Measurements from ENCODE around the gene SLC25A22.

- TF ChIP-seq EP300 (IDR thresholded peaks at IDR 0.05; ENCODE audit: low read depth) = no peak
- TF ChIP-seq CTCF (IDR thresholded peaks at IDR 0.05) = no peak
- no peak for TF ChIP-seq POLR2A (IDR thresholded peaks at IDR 0.05)
These were observed 51.6 kb downstream of the SLC25A22 start for GRCh38 chr11:746289-747157.
